Activated CD8-positive, alpha-beta memory T cell treated with anti-CD3 and anti-CD28 coated beads, Interleukin-2, amount 10 ng/mL, durations not matched to agents 7 days and 5 days (primary cell): ENCODE data around the gene PPP1R12B. TPM values are rescaled to one million over a fixed set of nuclear protein-coding genes. Genes with fewer than 3 reads are reported as not detected.
"Not testable (repeated sequence)": the region's sequence is repeated elsewhere in the genome, so short reads cannot be mapped to it uniquely, and the experiment has no call there.

Experiments
- ATAC-seq: fragments of 150-1000 bp; cut with Tn5 transposase; one replicate; pipeline ENCODE4 v1.10.0; 2021; ENCODE audit warnings: moderate library complexity
- CTCF ChIA-PET: fragments of 350-600 bp; sonication (Branson Sonifier 250); formaldehyde crosslinking; loops from one replicate; lab custom pipeline; 2021; ENCODE audit warnings: antibody characterized with exemption; lab: Charles Lee
- DNase-seq: peaks from one replicate; pipeline ENCODE4 v3.0.0-alpha.2; 2020
- H3K27ac Mint-ChIP-seq: one replicate; pipeline ENCODE4 v1.8.0; 2021; ENCODE audit warnings: mild to moderate bottlenecking, mixed read lengths
- H3K27me3 Mint-ChIP-seq: one replicate; pipeline ENCODE4 v1.8.0; 2021; ENCODE audit warnings: mixed read lengths
- H3K36me3 Mint-ChIP-seq: one replicate; pipeline ENCODE4 v1.8.0; 2021; ENCODE audit warnings: mild to moderate bottlenecking, mixed read lengths
- H3K4me1 Mint-ChIP-seq: one replicate; pipeline ENCODE4 v1.8.0; 2021; ENCODE audit warnings: mixed read lengths
- H3K4me3 Mint-ChIP-seq: one replicate; pipeline ENCODE4 v1.8.0; 2021; ENCODE audit warnings: mild to moderate bottlenecking, moderate library complexity, mixed read lengths
- H3K9me3 Mint-ChIP-seq: one replicate; pipeline ENCODE4 v1.8.0; 2022; ENCODE audit warnings: low read depth, mixed read lengths
- total RNA-seq, 2 experiments: library from RNA; stranded (reverse); gene quantifications; one replicate each; pipeline ENCODE4 v1.2.3, GENCODE V29; 2021

Gene PPP1R12B
- total RNA-seq, 2 experiments from 2014 or later = 20.3 to 34.2 TPM

- CTCF ChIA-PET, H3K4me1 Mint-ChIP-seq, H3K9me3 Mint-ChIP-seq, H3K36me3 Mint-ChIP-seq, ATAC-seq, H3K4me3 Mint-ChIP-seq, H3K27ac Mint-ChIP-seq, DNase-seq, H3K27me3 Mint-ChIP-seq: not testable (repeated sequence)
Measured at GRCh38 chr1:202528096-202528722, 179.7 kb downstream of the PPP1R12B start.

- H3K27me3 Mint-ChIP-seq, H3K4me3 Mint-ChIP-seq, ATAC-seq, H3K36me3 Mint-ChIP-seq, DNase-seq, H3K27ac Mint-ChIP-seq, H3K4me1 Mint-ChIP-seq, H3K9me3 Mint-ChIP-seq: not testable (repeated sequence)
- CTCF ChIA-PET = interaction anchor here (1.6 kb wide), 1 partner anchor 16 kb away, joined by 3 read pairs; no protein-coding TSS in a partner anchor
Measured at GRCh38 chr1:202530686-202531085, 182.2 kb downstream of the PPP1R12B start.

GRCh38 chr1:202531472-202531811 lies 182.9 kb downstream of the PPP1R12B start:
- Mint-ChIP-seq H3K4me3 (no peak overlapping the region), H3K27ac (no peak overlapping the region), H3K36me3 (no peaks in the 10 kb centered on the region), H3K4me1 (no peaks in the 10 kb centered on the region), H3K9me3 (no peaks in the 10 kb centered on the region), H3K27me3 (no peaks in the 10 kb centered on the region)
- no peak for DNase-seq
- no peak for ATAC-seq
- CTCF ChIA-PET = no interaction called here

- H3K27me3 Mint-ChIP-seq, H3K4me1 Mint-ChIP-seq, H3K4me3 Mint-ChIP-seq, CTCF ChIA-PET, ATAC-seq, H3K27ac Mint-ChIP-seq, H3K9me3 Mint-ChIP-seq, H3K36me3 Mint-ChIP-seq, DNase-seq: not testable (repeated sequence)
Measured at GRCh38 chr1:202531812-202532616, 183.5 kb downstream of the PPP1R12B start.

- CTCF ChIA-PET, H3K36me3 Mint-ChIP-seq: not testable (repeated sequence)
Measured at GRCh38 chr1:202539166-202539574, 190.7 kb downstream of the PPP1R12B start.

GRCh38 chr1:202539583-202539982 lies 191.1 kb downstream of the PPP1R12B start:
- H3K4me3 Mint-ChIP-seq, H3K4me1 Mint-ChIP-seq, CTCF ChIA-PET, H3K9me3 Mint-ChIP-seq, H3K27me3 Mint-ChIP-seq, H3K36me3 Mint-ChIP-seq, DNase-seq, ATAC-seq, H3K27ac Mint-ChIP-seq: not testable (repeated sequence)

More at GRCh38 chr1:202539166-202539574, 190.7 kb downstream of the PPP1R12B start:
- H3K4me1 Mint-ChIP-seq, H3K27me3 Mint-ChIP-seq, DNase-seq, H3K4me3 Mint-ChIP-seq, H3K27ac Mint-ChIP-seq, ATAC-seq, H3K9me3 Mint-ChIP-seq: not testable (repeated sequence)

- Mint-ChIP-seq H3K27ac (no peak overlapping the region), H3K27me3 (no peaks in the 10 kb centered on the region), H3K4me1 (no peaks in the 10 kb centered on the region), H3K4me3 (no peak overlapping the region), H3K36me3 (no peaks in the 10 kb centered on the region), H3K9me3 (no peaks in the 10 kb centered on the region)
- CTCF ChIA-PET = no interaction called here
- DNase-seq = no peak
- no peak for ATAC-seq
Measured at GRCh38 chr1:202540014-202540413, 191.5 kb downstream of the PPP1R12B start.

GRCh38 chr1:202540448-202540847 lies 191.9 kb downstream of the PPP1R12B start:
- H3K4me1 Mint-ChIP-seq = no peaks in the 10 kb centered on the region
- no peak for DNase-seq
- no peak overlapping the region for H3K27ac Mint-ChIP-seq

GRCh38 chr1:202540858-202541257 lies 192.4 kb downstream of the PPP1R12B start:
- H3K4me1 Mint-ChIP-seq, H3K4me3 Mint-ChIP-seq, DNase-seq, H3K36me3 Mint-ChIP-seq, H3K27ac Mint-ChIP-seq, H3K27me3 Mint-ChIP-seq, H3K9me3 Mint-ChIP-seq, ATAC-seq, CTCF ChIA-PET: not testable (repeated sequence)

More at GRCh38 chr1:202540448-202540847, 191.9 kb downstream of the PPP1R12B start:
- no peak for ATAC-seq
- Mint-ChIP-seq H3K9me3 (no peaks in the 10 kb centered on the region), H3K36me3 (no peaks in the 10 kb centered on the region), H3K27me3 (no peaks in the 10 kb centered on the region), H3K4me3 (no peak overlapping the region)
- CTCF ChIA-PET = no interaction called here

GRCh38 chr1:202542415-202542814 lies 193.9 kb downstream of the PPP1R12B start:
- H3K27me3 Mint-ChIP-seq, ATAC-seq, CTCF ChIA-PET, H3K4me3 Mint-ChIP-seq, H3K9me3 Mint-ChIP-seq, DNase-seq, H3K27ac Mint-ChIP-seq, H3K36me3 Mint-ChIP-seq: not testable (repeated sequence)
- peaks cover 13% of the 10 kb centered on the region for H3K4me1 Mint-ChIP-seq

GRCh38 chr1:202543537-202543936 lies 195.0 kb downstream of the PPP1R12B start:
- H3K4me3 Mint-ChIP-seq, DNase-seq, H3K9me3 Mint-ChIP-seq, H3K27ac Mint-ChIP-seq, H3K36me3 Mint-ChIP-seq, CTCF ChIA-PET, ATAC-seq, H3K27me3 Mint-ChIP-seq: not testable (repeated sequence)
- H3K4me1 Mint-ChIP-seq = peaks cover 13% of the 10 kb centered on the region

- ATAC-seq = not testable (repeated sequence)
Measured at GRCh38 chr1:202544766-202545449, 196.4 kb downstream of the PPP1R12B start.

GRCh38 chr1:202545647-202546303 lies 197.3 kb downstream of the PPP1R12B start:
- H3K9me3 Mint-ChIP-seq, H3K4me3 Mint-ChIP-seq, DNase-seq, ATAC-seq, CTCF ChIA-PET, H3K27ac Mint-ChIP-seq, H3K27me3 Mint-ChIP-seq, H3K36me3 Mint-ChIP-seq: not testable (repeated sequence)
- H3K4me1 Mint-ChIP-seq = peaks cover 13% of the 10 kb centered on the region

More at GRCh38 chr1:202544766-202545449, 196.4 kb downstream of the PPP1R12B start:
- CTCF ChIA-PET, H3K27ac Mint-ChIP-seq, H3K4me3 Mint-ChIP-seq, H3K9me3 Mint-ChIP-seq, H3K36me3 Mint-ChIP-seq, DNase-seq, H3K27me3 Mint-ChIP-seq: not testable (repeated sequence)
- H3K4me1 Mint-ChIP-seq = peaks cover 13% of the 10 kb centered on the region
